Breast epithelium (tissue), 4 donors: ENCODE data around the gene CD2BP2. TPM values are rescaled to one million over a fixed set of nuclear protein-coding genes. Genes with fewer than 3 reads are reported as not detected.

Experiments used
- DNase-seq, 2 donors: peaks; one replicate each; pipeline ENCODE4 v3.0.0-alpha.2; 2019; ENCODE audit warnings: low spot score in 2 of 2
- H3K27ac ChIP-seq, 2 donors: fragments of 200-600 bp; sonication (generic) in 1 of 2; one replicate each; pipeline ENCODE4 v1.5.1; 2016 to 2019; ENCODE audit warnings: mild to moderate bottlenecking in 1 of 2
- H3K27me3 ChIP-seq, 2 donors: fragments of 200-600 bp; sonication (generic) in 1 of 2; one replicate each; pipeline versions ENCODE4 v1.5.1 to v1.6.0; 2017 to 2019; ENCODE audit warnings: control low read depth in 1 of 2, mild to moderate bottlenecking in 1 of 2
- H3K36me3 ChIP-seq: fragments of 200-600 bp; one replicate; pipeline ENCODE4 v1.5.1; 2019
- H3K4me1 ChIP-seq, 2 donors: fragments of 200-600 bp; sonication (generic); one replicate each; pipeline ENCODE4 v1.5.1; 2016 to 2019; ENCODE audit warnings: control low read depth in 1 of 2
- H3K4me3 ChIP-seq, 3 donors: fragments of 200-600 bp; sonication (generic); 1 replicate in 2 of 3; 2 replicates in 1 of 3; pipeline ENCODE4 v1.5.1; 2016 to 2019; ENCODE audit warnings: mild to moderate bottlenecking in 3 of 3, moderate library complexity in 2 of 3
- H3K9me3 ChIP-seq, 2 donors: fragments of 200-600 bp; sonication (generic) in 1 of 2; one replicate each; pipeline ENCODE4 v1.5.1; 2016 to 2019; ENCODE audit warnings: control low read depth in 1 of 2
- CTCF ChIP-seq, 3 donors: fragments of 450-650 bp; IDR thresholded peaks; one replicate each; pipeline ENCODE4 v1.5.1; 2016 to 2017; ENCODE audit warnings: antibody characterized with exemption in 3 of 3, mild to moderate bottlenecking in 3 of 3, moderate library complexity in 3 of 3
- POLR2A ChIP-seq: fragments of 450-650 bp; IDR thresholded peaks from one replicate; pipeline ENCODE4 v1.6.1; 2016; ENCODE audit warnings: antibody characterized with exemption, mild to moderate bottlenecking, moderate library complexity
- POLR2AphosphoS5 ChIP-seq, 3 donors: sonication (generic); formaldehyde crosslinking; IDR thresholded peaks; one replicate each; pipeline ENCODE4 v1.6.1; 2017; ENCODE audit warnings: antibody characterized with exemption in 3 of 3
- intact Hi-C: fragments of 100-400 bp; cut with DNase I; formaldehyde crosslinking; loops from one replicate; pipeline ENCODE4 v1.15.1; 2023; ENCODE audit warnings: low total_unique reads
- total RNA-seq, 3 donors: library from RNA; depleted of rRNA; stranded (reverse); fragments of >200 nt; gene quantifications; one replicate each; pipeline ENCODE4 v1.1.0, GENCODE V29; 2016

The CD2BP2 gene
- total RNA-seq, 3 donors from 2014 or later: 26.2 to 47.2 (median 38.3) TPM

- Histone ChIP-seq H3K36me3 (no peaks in the 10 kb centered on the region), H3K27me3 (no peaks in the 10 kb centered on the region), H3K4me3 (no peak overlapping the region), H3K27ac (no peak overlapping the region), H3K4me1 (peaks cover 0 to 9% of the 10 kb centered on the region in 2 donors), H3K9me3 (no peaks in the 10 kb centered on the region)
- no peak for DNase-seq
- no peak for TF ChIP-seq CTCF (IDR thresholded peaks at IDR 0.05)
- no peak for TF ChIP-seq POLR2A
- no peak for TF ChIP-seq POLR2AphosphoS5 (IDR thresholded peaks at IDR 0.05)
- intact Hi-C loops: no loop called here
These were observed 17.6 kb upstream of the CD2BP2 start for GRCh38 chr16:30372725-30373124.

GRCh38 chr16:30372038-30372712 lies 17.1 kb upstream of the CD2BP2 start:
- H3K27me3 ChIP-seq: no peaks in the 10 kb centered on the region
- peaks cover 0 to 15% of the 10 kb centered on the region in 2 donors for H3K4me1 ChIP-seq
- TF ChIP-seq POLR2A (no peak), POLR2AphosphoS5 (IDR thresholded peaks at IDR 0.05) (no peak), CTCF (IDR thresholded peaks at IDR 0.05) (no peak)
- H3K36me3 ChIP-seq: no peaks in the 10 kb centered on the region
- peak in 1 of 2 donors; percentile 43 for DNase-seq
- intact Hi-C loops: no loop called here
- H3K27ac ChIP-seq: no peak overlapping the region
- no peaks in the 10 kb centered on the region for H3K9me3 ChIP-seq
- no peak overlapping the region for H3K4me3 ChIP-seq

- no peak for DNase-seq
These were observed 16.2 kb upstream of the CD2BP2 start for GRCh38 chr16:30371248-30371816.

GRCh38 chr16:30370456-30371247 lies 15.5 kb upstream of the CD2BP2 start, which contains the start of gene TBC1D10B:
Gene TBC1D10B (minus strand): TSS chr16:30370494. CDS start chr16:30370183, 311 bp downstream.
- Histone ChIP-seq H3K4me3 (peak within 1 kb of the TSS; percentile 87 to 98 (median 88)), H3K4me1 (peaks cover 0 to 18% of the 10 kb centered on the region in 2 donors), H3K27ac (peak within 1 kb of the TSS; percentile 92 to 97), H3K27me3 (no peaks in the 10 kb centered on the region), H3K36me3 (no peaks in the 10 kb centered on the region), H3K9me3 (no peaks in the 10 kb centered on the region)
- peak; percentile 99 to 100 for DNase-seq
- TF ChIP-seq CTCF (IDR thresholded peaks at IDR 0.05) (peak in 1 of 3 donors; percentile 26), POLR2AphosphoS5 (IDR thresholded peaks at IDR 0.05) (peak; percentile 72 to 76 (median 76)), POLR2A (no peak)
- intact Hi-C loops: no loop called here

More at GRCh38 chr16:30371248-30371816, 16.2 kb upstream of the CD2BP2 start:
- intact Hi-C loops: no loop called here
- peak overlapping the region; percentile 50 to 87 (median 67) for H3K4me3 ChIP-seq
- H3K27ac ChIP-seq: peak overlapping the region; percentile 90 to 92
- H3K9me3 ChIP-seq: no peaks in the 10 kb centered on the region
- TF ChIP-seq CTCF (IDR thresholded peaks at IDR 0.05): no peak
- H3K27me3 ChIP-seq: no peaks in the 10 kb centered on the region
- peaks cover 0 to 18% of the 10 kb centered on the region in 2 donors for H3K4me1 ChIP-seq
- H3K36me3 ChIP-seq: no peaks in the 10 kb centered on the region
